Neural progenitor cell (in vitro differentiated cells): ENCODE measurements around the gene OR6P1. TPM values are rescaled to one million over a fixed set of nuclear protein-coding genes. Genes with fewer than 3 reads are reported as not detected.

Experiments
- DNase-seq: peaks from one replicate; pipeline ENCODE4 v3.0.0-alpha.2; 2016; ENCODE audit warnings: low spot score
- H2AFZ ChIP-seq: fragments of 200-600 bp; sonication (generic); replicated peaks from 2 replicates; pipeline ENCODE4 v1.6.1; 2016; ENCODE audit warnings: antibody characterized with exemption
- H3F3A ChIP-seq: fragments of 200-600 bp; sonication (generic); 2 replicates; pipeline ENCODE4 v1.6.1; 2016; ENCODE audit warnings: antibody characterized with exemption, low read depth
- H3K27ac ChIP-seq: fragments of 200-600 bp; sonication (generic); 2 replicates; pipeline ENCODE4 v1.5.1; 2016; ENCODE audit warnings: mild to moderate bottlenecking
- H3K27me3 ChIP-seq: fragments of 200-600 bp; sonication (generic); 2 replicates; pipeline ENCODE4 v1.6.1; 2016; ENCODE audit warnings: mild to moderate bottlenecking, moderate library complexity
- H3K36me3 ChIP-seq: fragments of 200-600 bp; sonication (generic); 2 replicates; pipeline ENCODE4 v1.5.1; 2016
- H3K4me1 ChIP-seq: fragments of 200-600 bp; sonication (generic); 2 replicates; pipeline ENCODE4 v1.6.1; 2016; ENCODE audit warnings: mixed run types
- H3K4me2 ChIP-seq: fragments of 200-600 bp; sonication (generic); 2 replicates; pipeline ENCODE4 v1.6.1; 2016
- H3K4me3 ChIP-seq: fragments of 200-600 bp; sonication (generic); 2 replicates; pipeline ENCODE4 v1.5.1; 2016
- H3K79me2 ChIP-seq: fragments of 200-600 bp; sonication (generic); 2 replicates; pipeline ENCODE4 v1.6.1; 2016; ENCODE audit warnings: low read depth
- H3K9ac ChIP-seq: fragments of 200-600 bp; sonication (generic); 2 replicates; pipeline ENCODE4 v1.6.1; 2016
- H3K9me3 ChIP-seq: fragments of 200-600 bp; sonication (generic); 2 replicates; pipeline ENCODE4 v1.5.1; 2016; ENCODE audit warnings: low read depth
- H4K20me1 ChIP-seq: fragments of 200-600 bp; sonication (generic); 2 replicates; pipeline ENCODE4 v1.6.1; 2016; ENCODE audit warnings: low read depth
- H3K27ac Mint-ChIP-seq: 3 replicates; pipeline ENCODE4 v1.8.0; 2021; ENCODE audit warnings: mixed read lengths
- H3K27me3 Mint-ChIP-seq: 2 replicates; pipeline ENCODE4 v1.8.0; 2022; ENCODE audit warnings: low read depth, mild to moderate bottlenecking, inconsistent platforms, moderate library complexity, mixed read lengths; ENCODE audit not compliant: insufficient read depth
- H3K36me3 Mint-ChIP-seq: 3 replicates; pipeline ENCODE4 v1.8.0; 2021; ENCODE audit warnings: mixed read lengths
- H3K4me1 Mint-ChIP-seq: 3 replicates; pipeline ENCODE4 v1.8.0; 2021; ENCODE audit warnings: mixed read lengths
- H3K4me3 Mint-ChIP-seq: 3 replicates; pipeline ENCODE4 v1.8.0; 2021; ENCODE audit warnings: mild to moderate bottlenecking, moderate library complexity, mixed read lengths
- H3K9me3 Mint-ChIP-seq: 3 replicates; pipeline ENCODE4 v1.8.0; 2020; ENCODE audit warnings: mixed read lengths
- EZH2 ChIP-seq: fragments of 200-600 bp; sonication (generic); IDR thresholded peaks from 2 replicates; pipeline ENCODE4 v1.6.1; 2017; ENCODE audit warnings: antibody characterized with exemption, mild to moderate bottlenecking, moderate library complexity
- EZH2phosphoT487 ChIP-seq: fragments of 200-600 bp; sonication (generic); IDR thresholded peaks from 2 replicates; pipeline ENCODE4 v1.6.1; 2017; ENCODE audit warnings: antibody characterized with exemption
- total RNA-seq: library from RNA; depleted of rRNA; stranded (reverse); fragments of >200 nt; gene quantifications from 2 replicates; pipeline ENCODE4 v1.2.3, GENCODE V29; 2015; ENCODE audit warnings: low replicate concordance
- TF ChIP-seq, protein P1 (sequence below): fragments of 200-600 bp; sonication (generic); IDR thresholded peaks from 2 replicates; pipeline ENCODE4 v1.5.1; 2017; ENCODE audit warnings: antibody characterized with exemption, mild to moderate bottlenecking

Gene OR6P1
- total RNA-seq, 1 donor from 2014 or later = not detected

DNA sequence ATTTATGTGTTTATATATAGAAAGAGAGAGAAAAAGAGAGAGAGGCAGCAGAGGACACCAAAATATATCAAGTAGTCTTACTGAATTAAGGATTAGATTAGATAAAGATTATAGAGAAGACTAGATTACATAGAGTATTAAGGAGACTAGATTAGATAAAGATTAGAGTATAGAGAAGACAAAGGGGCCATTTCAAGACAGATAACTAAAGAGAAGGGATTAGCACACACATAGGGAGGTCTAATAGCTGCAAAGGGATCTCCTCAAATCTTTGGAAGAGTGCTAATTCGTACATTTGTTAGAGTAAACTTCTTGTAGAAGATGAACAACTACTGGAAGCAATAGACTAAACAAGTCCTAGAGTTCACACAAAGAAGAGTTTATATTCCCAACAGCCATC is 50.4 kb downstream of the OR6P1 start:
- no peak overlapping the region for H3K4me3 Mint-ChIP-seq
- H3K4me1 Mint-ChIP-seq = no peaks in the 10 kb centered on the region
- H3K9ac ChIP-seq = no peak overlapping the region
- no peaks in the 10 kb centered on the region for H3K27me3 ChIP-seq
- no peaks in the 10 kb centered on the region for H3K36me3 ChIP-seq
- no peaks in the 10 kb centered on the region for H3F3A ChIP-seq
- H4K20me1 ChIP-seq = no peaks in the 10 kb centered on the region
- TF ChIP-seq EZH2phosphoT487 = no peak
- TF ChIP-seq EZH2 = no peak
- TF ChIP-seq, protein P1, sequence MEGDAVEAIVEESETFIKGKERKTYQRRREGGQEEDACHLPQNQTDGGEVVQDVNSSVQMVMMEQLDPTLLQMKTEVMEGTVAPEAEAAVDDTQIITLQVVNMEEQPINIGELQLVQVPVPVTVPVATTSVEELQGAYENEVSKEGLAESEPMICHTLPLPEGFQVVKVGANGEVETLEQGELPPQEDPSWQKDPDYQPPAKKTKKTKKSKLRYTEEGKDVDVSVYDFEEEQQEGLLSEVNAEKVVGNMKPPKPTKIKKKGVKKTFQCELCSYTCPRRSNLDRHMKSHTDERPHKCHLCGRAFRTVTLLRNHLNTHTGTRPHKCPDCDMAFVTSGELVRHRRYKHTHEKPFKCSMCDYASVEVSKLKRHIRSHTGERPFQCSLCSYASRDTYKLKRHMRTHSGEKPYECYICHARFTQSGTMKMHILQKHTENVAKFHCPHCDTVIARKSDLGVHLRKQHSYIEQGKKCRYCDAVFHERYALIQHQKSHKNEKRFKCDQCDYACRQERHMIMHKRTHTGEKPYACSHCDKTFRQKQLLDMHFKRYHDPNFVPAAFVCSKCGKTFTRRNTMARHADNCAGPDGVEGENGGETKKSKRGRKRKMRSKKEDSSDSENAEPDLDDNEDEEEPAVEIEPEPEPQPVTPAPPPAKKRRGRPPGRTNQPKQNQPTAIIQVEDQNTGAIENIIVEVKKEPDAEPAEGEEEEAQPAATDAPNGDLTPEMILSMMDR = no peak
- DNase-seq = peak; percentile 6
- H2AFZ ChIP-seq = no peak overlapping the region
- no peak overlapping the region for H3K4me3 ChIP-seq
- H3K27me3 Mint-ChIP-seq = peaks cover 5% of the 10 kb centered on the region
- no peaks in the 10 kb centered on the region for H3K9me3 ChIP-seq
- no peaks in the 10 kb centered on the region for H3K9me3 Mint-ChIP-seq
- H3K36me3 Mint-ChIP-seq = no peaks in the 10 kb centered on the region
- H3K27ac Mint-ChIP-seq = no peak overlapping the region
- H3K79me2 ChIP-seq = no peaks in the 10 kb centered on the region
- H3K4me1 ChIP-seq = no peaks in the 10 kb centered on the region
- H3K27ac ChIP-seq = no peak overlapping the region
- no peak overlapping the region for H3K4me2 ChIP-seq

DNA sequence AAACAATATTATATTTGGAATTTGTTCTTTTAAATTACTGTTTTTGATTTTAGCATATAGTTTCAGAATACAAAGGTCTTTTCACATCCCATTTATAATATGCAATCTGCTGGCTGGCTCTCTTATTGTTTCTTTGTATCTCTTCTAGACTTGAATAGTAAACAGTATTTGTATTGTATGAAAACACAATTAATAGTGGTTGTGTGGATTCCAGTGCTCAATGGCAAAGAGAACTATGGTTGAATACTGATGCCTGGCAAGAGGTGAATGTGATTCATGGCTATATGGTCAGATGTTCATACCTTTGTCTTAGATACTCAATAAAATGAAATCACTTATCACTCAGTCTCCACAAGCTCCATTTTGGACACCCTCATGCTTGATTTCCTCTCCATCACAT is 53.4 kb downstream of the OR6P1 start:
- H3K4me3 ChIP-seq = no peak overlapping the region
- H3K4me2 ChIP-seq = no peak overlapping the region
- H3K79me2 ChIP-seq = no peaks in the 10 kb centered on the region
- no peaks in the 10 kb centered on the region for H3K36me3 Mint-ChIP-seq
- no peaks in the 10 kb centered on the region for H4K20me1 ChIP-seq
- H3K27ac Mint-ChIP-seq = no peak overlapping the region
- no peaks in the 10 kb centered on the region for H3K9me3 ChIP-seq
- DNase-seq = no peak
- H2AFZ ChIP-seq = no peak overlapping the region
- no peaks in the 10 kb centered on the region for H3K4me1 ChIP-seq
- H3K9me3 Mint-ChIP-seq = no peaks in the 10 kb centered on the region
- no peaks in the 10 kb centered on the region for H3K36me3 ChIP-seq
- TF ChIP-seq EZH2 = no peak
- TF ChIP-seq, protein P1 = no peak
- no peak for TF ChIP-seq EZH2phosphoT487
- no peak overlapping the region for H3K4me3 Mint-ChIP-seq
- no peaks in the 10 kb centered on the region for H3K27me3 ChIP-seq
- no peak overlapping the region for H3K9ac ChIP-seq
- no peaks in the 10 kb centered on the region for H3K4me1 Mint-ChIP-seq
- no peak overlapping the region for H3K27ac ChIP-seq
- no peaks in the 10 kb centered on the region for H3F3A ChIP-seq
- peaks cover 5% of the 10 kb centered on the region for H3K27me3 Mint-ChIP-seq

Other genes with a start within 250 kb of the OR6P1 start
- gene CD1B, start 239.0 kb downstream of the OR6P1 start, total RNA-seq = not detected in 2 replicates
- gene CD1E, start 216.7 kb downstream of the OR6P1 start, total RNA-seq = not detected in 2 replicates
- not detected in 2 replicates for gene OR10T2, start 171.1 kb downstream of the OR6P1 start, total RNA-seq
- gene OR10K2, start 144.3 kb downstream of the OR6P1 start, total RNA-seq = not detected in 2 replicates
- gene OR10K1, start 108.7 kb downstream of the OR6P1 start, total RNA-seq = 0.06 TPM in 1 of 2 replicates, not detected in the other
- not detected in 2 replicates for gene OR10R2, start 98.4 kb downstream of the OR6P1 start, total RNA-seq
- gene OR6Y1, start 16.2 kb downstream of the OR6P1 start, total RNA-seq = not detected in 2 replicates
- not detected in 2 replicates for gene OR10X1, start 9.3 kb upstream of the OR6P1 start, total RNA-seq
- gene OR10Z1, start 34.7 kb upstream of the OR6P1 start, total RNA-seq = not detected in 2 replicates
- gene SPTA1, start 116.1 kb upstream of the OR6P1 start, total RNA-seq = not detected in 2 replicates
- not detected in 2 replicates for gene OR6K2, start 130.1 kb upstream of the OR6P1 start, total RNA-seq
- not detected in 2 replicates for gene OR6K3, start 150.1 kb upstream of the OR6P1 start, total RNA-seq
- gene OR6K6, start 184.1 kb upstream of the OR6P1 start, total RNA-seq = not detected in 2 replicates
- gene OR6N1, start 201.6 kb upstream of the OR6P1 start, total RNA-seq = not detected in 2 replicates
- gene OR6N2, start 210.6 kb upstream of the OR6P1 start, total RNA-seq = not detected in 2 replicates